Calu3 (cell line): ENCODE results near the gene GAGE2A. TPM values are rescaled to one million over a fixed set of nuclear protein-coding genes. Genes with fewer than 3 reads are reported as not detected.

ENCODE experiments used
- BruUV-seq: library from RNA; stranded (reverse); fragments of 400-500 nt; replicated peaks from 2 replicates; lab custom pipeline; 2021; lab: Mats Ljungman, UMichigan
- CTCF ChIA-PET: fragments of 300-600 bp; sonication (Branson Sonifier 250); formaldehyde crosslinking; loops from one replicate; lab custom pipeline; 2022; ENCODE audit warnings: antibody characterized with exemption; lab: Charles Lee
- DNase-seq: peaks from one replicate; pipeline ENCODE4 v3.0.0; 2022
- H3K27ac Mint-ChIP-seq: one replicate; pipeline ENCODE4 v1.8.0; 2022; ENCODE audit warnings: mixed read lengths; ENCODE audit not compliant: unreplicated experiment
- H3K27me3 Mint-ChIP-seq: one replicate; pipeline ENCODE4 v1.8.0; 2022; ENCODE audit warnings: mixed read lengths; ENCODE audit not compliant: unreplicated experiment
- H3K36me3 Mint-ChIP-seq: one replicate; pipeline ENCODE4 v1.8.0; 2022; ENCODE audit warnings: mild to moderate bottlenecking, moderate library complexity, mixed read lengths; ENCODE audit not compliant: insufficient read depth, unreplicated experiment
- H3K4me1 Mint-ChIP-seq: one replicate; pipeline ENCODE4 v1.8.0; 2022; ENCODE audit warnings: mild to moderate bottlenecking, low read depth, mixed read lengths; ENCODE audit not compliant: unreplicated experiment
- H3K4me3 Mint-ChIP-seq: one replicate; pipeline ENCODE4 v1.8.0; 2022; ENCODE audit warnings: mild to moderate bottlenecking, low read depth, moderate library complexity, mixed read lengths; ENCODE audit not compliant: unreplicated experiment
- H3K9me3 Mint-ChIP-seq: one replicate; pipeline ENCODE4 v1.8.0; 2022; ENCODE audit warnings: low read depth, mixed read lengths; ENCODE audit not compliant: unreplicated experiment
- intact Hi-C: fragments of 100-400 bp; cut with micrococcal nuclease; formaldehyde crosslinking; loops from one replicate; pipeline ENCODE4 v1.10.0; 2022; ENCODE audit not compliant: unreplicated experiment
- total RNA-seq: library from RNA; stranded (reverse); gene quantifications from 2 replicates; pipeline ENCODE4 v1.2.3, GENCODE V29; 2022
- TF ChIP-seq, protein P1 (sequence below): fragments of 200-600 bp; IDR thresholded peaks from one replicate; pipeline ENCODE4 v1.8.0; 2022; ENCODE audit warnings: antibody characterized with exemption; ENCODE audit not compliant: unreplicated experiment

GAGE2A gene
- total RNA-seq, 1 experiment from 2014 or later: not detected

DNA sequence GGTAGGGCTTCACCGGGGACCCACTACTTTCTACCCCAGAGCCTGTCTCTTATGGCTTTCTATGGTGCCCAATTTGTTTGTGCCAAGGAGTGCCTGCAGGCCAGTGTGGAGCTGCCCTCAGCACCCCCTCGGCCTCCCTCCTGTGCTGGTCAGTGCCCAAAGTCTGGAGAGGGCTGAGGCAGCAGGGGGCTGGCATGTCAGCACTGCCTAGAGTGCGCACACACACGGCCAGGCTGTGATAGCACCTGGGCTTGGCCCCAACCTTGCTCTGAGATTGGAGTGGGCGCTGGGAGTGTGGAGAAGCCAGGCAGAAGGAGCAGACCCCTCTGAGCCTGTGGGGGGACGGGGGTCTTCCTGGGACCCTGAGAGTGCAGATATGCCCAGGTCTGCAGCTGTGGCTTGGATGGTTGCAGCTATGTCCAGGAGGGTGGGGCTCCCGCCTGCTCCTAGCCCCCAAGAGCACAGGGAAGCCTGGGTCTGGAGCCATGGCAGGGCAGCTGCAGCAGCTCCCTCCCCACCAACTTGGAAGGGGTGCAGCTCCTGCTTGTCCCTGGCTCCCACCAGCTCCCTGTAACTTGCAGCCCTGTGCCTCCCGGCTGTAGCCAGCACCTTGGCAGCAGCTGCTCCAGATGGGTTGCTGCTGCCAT lies 55.8 kb downstream of the GAGE2A start:
- BruUV-seq: no TSS peak
- H3K27me3 Mint-ChIP-seq: peaks cover 7% of the 10 kb centered on the region
- no peaks in the 10 kb centered on the region for H3K36me3 Mint-ChIP-seq
- CTCF ChIA-PET: interaction anchor here (0.6 kb wide), 1 partner anchor 33 kb away, joined by 5 read pairs; no protein-coding TSS in a partner anchor
- TF ChIP-seq, protein P1, sequence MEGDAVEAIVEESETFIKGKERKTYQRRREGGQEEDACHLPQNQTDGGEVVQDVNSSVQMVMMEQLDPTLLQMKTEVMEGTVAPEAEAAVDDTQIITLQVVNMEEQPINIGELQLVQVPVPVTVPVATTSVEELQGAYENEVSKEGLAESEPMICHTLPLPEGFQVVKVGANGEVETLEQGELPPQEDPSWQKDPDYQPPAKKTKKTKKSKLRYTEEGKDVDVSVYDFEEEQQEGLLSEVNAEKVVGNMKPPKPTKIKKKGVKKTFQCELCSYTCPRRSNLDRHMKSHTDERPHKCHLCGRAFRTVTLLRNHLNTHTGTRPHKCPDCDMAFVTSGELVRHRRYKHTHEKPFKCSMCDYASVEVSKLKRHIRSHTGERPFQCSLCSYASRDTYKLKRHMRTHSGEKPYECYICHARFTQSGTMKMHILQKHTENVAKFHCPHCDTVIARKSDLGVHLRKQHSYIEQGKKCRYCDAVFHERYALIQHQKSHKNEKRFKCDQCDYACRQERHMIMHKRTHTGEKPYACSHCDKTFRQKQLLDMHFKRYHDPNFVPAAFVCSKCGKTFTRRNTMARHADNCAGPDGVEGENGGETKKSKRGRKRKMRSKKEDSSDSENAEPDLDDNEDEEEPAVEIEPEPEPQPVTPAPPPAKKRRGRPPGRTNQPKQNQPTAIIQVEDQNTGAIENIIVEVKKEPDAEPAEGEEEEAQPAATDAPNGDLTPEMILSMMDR: no peak
- intact Hi-C loops: no loop called here
- H3K9me3 Mint-ChIP-seq: no peaks in the 10 kb centered on the region
- no peaks in the 10 kb centered on the region for H3K4me1 Mint-ChIP-seq
- no peak overlapping the region for H3K4me3 Mint-ChIP-seq
- no peak for DNase-seq
- no peak overlapping the region for H3K27ac Mint-ChIP-seq

Other genes starting within 250 kb of the GAGE2A start
- gene GAGE12C, start 57.3 kb upstream of the GAGE2A start, total RNA-seq: not detected in 2 replicates
- gene GAGE12D, start 47.8 kb upstream of the GAGE2A start, total RNA-seq: not detected in 2 replicates
- not detected in 2 replicates for gene GAGE12E, start 38.2 kb upstream of the GAGE2A start, total RNA-seq
- not detected in 2 replicates for gene GAGE12F, start 28.7 kb upstream of the GAGE2A start, total RNA-seq
- not detected in 2 replicates for gene GAGE12G, start 19.1 kb upstream of the GAGE2A start, total RNA-seq
- gene GAGE12H, start 9.5 kb upstream of the GAGE2A start, total RNA-seq: not detected in 2 replicates
- not detected in 2 replicates for gene GAGE1, start 9.5 kb downstream of the GAGE2A start, total RNA-seq
- gene PAGE1, start 106.5 kb downstream of the GAGE2A start, total RNA-seq: not detected in 2 replicates
- gene PAGE4, start 239.8 kb downstream of the GAGE2A start, total RNA-seq: not detected in 2 replicates